Stimulated activated CD4-positive, alpha-beta T cell treated with anti-CD3 and anti-CD28 coated beads, Interleukin-1b, Interleukin-23, amount 100 ng/mL, for 4 hours (primary cell): ENCODE data around the gene IL6ST.
"Not testable (repeated sequence)": the region's sequence is repeated elsewhere in the genome, so short reads cannot be mapped to it uniquely, and the experiment has no call there.

Source experiments
- DNase-seq, 2 donors: peaks; one replicate each; pipeline ENCODE4 v3.0.0-alpha.2; 2020; ENCODE audit warnings: low read depth in 2 of 2

The IL6ST gene

GRCh38 chr5:55994495-55994997 is at the start of gene IL6ST:
Gene IL6ST (minus strand): TSS chr5:55994963. CDS start chr5:55976278, 18,685 bp downstream.
- DNase-seq, result no peak

DNA sequence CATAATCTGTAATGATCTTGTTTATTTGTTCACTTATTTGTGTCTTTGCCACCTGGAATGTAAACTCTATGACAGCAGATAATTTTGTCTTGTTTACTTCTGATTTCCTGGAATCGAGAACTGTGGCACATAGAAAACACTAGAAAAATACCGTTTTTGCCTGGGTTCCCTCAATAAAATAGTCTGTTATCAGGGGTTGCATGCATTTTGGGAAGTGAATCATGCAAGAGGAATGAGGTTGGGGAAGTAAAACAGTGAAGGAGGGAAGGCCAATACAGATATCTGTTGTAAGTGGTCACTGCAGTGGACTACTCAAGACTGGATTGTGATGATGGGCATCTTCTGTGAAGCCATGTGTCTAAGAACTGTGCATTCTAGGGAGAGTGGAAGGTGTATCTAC is 45.2 kb upstream of the IL6ST start:
- DNase-seq, result no peak

GRCh38 chr5:56038206-56038605 is 43.4 kb upstream of the IL6ST start:
- DNase-seq, result not testable (repeated sequence)

GRCh38 chr5:56037531-56038010 is 42.8 kb upstream of the IL6ST start:
- no peak for DNase-seq

DNA sequence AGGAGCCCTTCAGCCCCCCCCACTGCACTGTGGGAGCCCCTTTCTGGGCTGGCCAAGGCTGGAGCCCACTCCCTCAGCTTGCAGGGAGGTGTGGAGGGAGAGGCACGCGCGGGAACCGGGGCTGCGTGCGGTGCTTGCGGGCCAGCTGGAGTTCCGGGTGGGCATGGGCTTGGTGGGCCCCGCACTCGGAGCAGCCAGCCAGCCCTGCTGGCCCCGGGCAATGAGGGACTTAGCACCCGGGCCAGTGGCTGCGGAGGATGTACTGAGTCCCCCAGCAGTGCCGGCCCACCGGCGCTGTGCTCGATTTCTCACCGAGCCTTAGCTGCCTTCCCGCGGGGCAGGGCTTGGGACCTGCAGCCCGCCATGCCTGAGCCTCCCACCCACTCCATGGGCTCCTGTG is 40.6 kb upstream of the IL6ST start:
- not testable (repeated sequence) for DNase-seq

DNA sequence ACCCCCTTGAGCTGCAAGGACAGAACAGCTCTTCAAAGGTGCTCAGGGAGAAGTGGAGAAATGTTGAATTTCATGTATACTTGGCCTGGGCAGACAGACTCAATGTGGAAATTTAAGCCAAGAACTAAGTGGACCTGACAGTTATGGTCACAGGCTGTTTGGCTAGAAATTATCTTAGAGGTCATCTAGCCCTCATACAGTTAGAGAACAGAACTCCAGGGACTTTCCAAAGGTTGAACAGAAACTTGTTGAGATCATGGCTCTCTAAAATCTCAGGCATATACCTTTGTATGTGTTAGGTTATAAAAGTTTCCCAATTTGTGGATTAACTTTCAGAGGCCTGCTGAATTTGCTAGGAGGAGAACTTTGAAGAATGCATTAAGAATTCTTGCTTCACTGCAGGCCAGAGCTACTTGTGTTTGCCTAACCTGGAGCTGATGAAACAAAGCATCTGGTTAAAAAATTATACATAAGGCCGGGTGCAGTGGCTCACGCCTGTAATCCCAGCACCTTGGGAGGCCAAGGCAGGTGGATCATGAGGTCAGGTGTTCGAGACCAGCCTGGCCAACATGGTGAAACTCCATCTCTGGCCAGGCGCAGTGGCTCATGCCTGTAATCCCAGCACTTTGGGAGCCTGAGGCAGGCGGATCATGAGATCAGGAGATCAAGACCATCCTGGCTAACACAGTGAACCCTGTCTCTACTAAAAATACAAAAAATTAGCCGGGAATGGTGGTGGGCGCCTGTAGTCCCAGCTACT is 35.3 kb upstream of the IL6ST start:
- DNase-seq, result not testable (repeated sequence)

- no peak for DNase-seq
Observed at GRCh38 chr5:56029457-56029856, 34.7 kb upstream of the IL6ST start.

GRCh38 chr5:56028708-56029107 is 33.9 kb upstream of the IL6ST start:
- no peak for DNase-seq

- DNase-seq, result no peak
Observed at GRCh38 chr5:56026863-56027300, 32.1 kb upstream of the IL6ST start.

- no peak for DNase-seq
Observed at GRCh38 chr5:56025151-56025885, 30.6 kb upstream of the IL6ST start.

DNA sequence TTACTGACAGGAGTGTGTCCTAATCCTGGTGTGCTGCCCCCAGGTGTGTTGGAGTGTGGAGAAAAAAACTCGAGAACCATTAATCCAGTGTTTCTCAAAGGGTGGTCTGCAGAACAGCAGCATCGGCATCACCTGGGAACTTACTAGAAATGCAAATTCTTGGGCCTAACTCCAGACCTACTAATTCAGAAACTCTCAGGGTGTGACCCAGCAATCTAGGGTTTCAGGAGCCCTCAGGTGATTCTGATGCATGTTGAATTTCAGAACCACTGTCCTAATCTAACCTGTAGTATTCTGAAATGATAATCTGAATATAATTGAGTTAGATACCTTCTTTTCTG is 30.0 kb upstream of the IL6ST start:
- no peak for DNase-seq

GRCh38 chr5:56023296-56023695 is 28.5 kb upstream of the IL6ST start:
- DNase-seq, result no peak

GRCh38 chr5:56019306-56020272 is 24.8 kb upstream of the IL6ST start:
- DNase-seq, result no peak

GRCh38 chr5:56018832-56019231 is 24.1 kb upstream of the IL6ST start:
- DNase-seq, result no peak

GRCh38 chr5:56014701-56015100 is 19.9 kb upstream of the IL6ST start:
- not testable (repeated sequence) for DNase-seq

- DNase-seq, result not testable (repeated sequence)
Observed at GRCh38 chr5:56013939-56014338, 19.2 kb upstream of the IL6ST start.

GRCh38 chr5:56012281-56012963 is 17.7 kb upstream of the IL6ST start:
- no peak for DNase-seq

GRCh38 chr5:56011835-56012234 is 17.1 kb upstream of the IL6ST start:
- DNase-seq, result peak in 1 of 2 donors; percentile 17

DNA sequence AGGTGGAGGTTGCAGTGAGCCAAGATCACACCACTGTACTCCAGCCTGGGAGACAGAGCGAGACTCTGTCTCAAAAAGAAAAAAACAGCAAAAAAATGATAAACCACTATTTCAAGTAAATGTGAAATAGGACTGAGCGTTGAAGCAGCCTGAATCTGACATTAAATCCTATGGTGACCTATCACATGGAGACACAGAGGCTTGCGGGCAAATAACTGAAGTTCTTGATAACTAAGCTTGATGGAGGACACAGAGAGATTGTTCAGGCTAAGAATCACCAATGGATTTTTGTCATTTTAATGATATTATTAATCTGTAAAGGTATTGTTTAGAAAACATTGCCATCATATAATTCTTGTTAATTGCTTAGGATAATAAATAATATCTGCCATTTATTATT is 15.7 kb upstream of the IL6ST start:
- DNase-seq, result no peak

DNA sequence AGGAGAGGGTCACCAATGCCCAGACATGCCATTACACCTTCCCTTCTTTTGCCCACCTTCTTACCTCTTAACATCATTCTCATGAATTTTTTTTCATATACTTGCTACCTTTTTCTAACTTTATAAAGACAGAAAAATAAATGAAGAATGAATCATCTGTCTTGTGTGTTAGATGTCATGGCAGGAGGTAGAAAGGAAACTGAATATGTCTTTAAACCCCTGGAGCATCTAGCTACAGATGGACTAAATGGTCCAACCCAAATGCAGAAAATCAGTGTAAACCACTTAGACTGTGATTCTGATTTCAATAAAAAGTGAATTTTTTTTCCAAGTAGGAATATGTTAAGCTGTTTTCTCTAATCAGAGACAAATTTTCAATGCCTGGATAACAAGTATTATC is 11.8 kb upstream of the IL6ST start:
- DNase-seq, result no peak

- no peak for DNase-seq
Observed at GRCh38 chr5:56006094-56006493, 11.3 kb upstream of the IL6ST start.
